Neuronal stem cell (in vitro differentiated cells): ENCODE measurements around the gene STAT3.

Experiments used
- DNase-seq: peaks from one replicate; pipeline ENCODE4 v3.0.0-alpha.2; 2013; ENCODE audit warnings: low spot score
- H2AFZ ChIP-seq: one replicate; pipeline ENCODE4 v1.6.1; 2013; ENCODE audit warnings: mild to moderate bottlenecking, low read length, inconsistent platforms
- H2AK5ac ChIP-seq: 2 replicates; pipeline ENCODE4 v1.6.1; 2013; ENCODE audit warnings: low read depth, mild to moderate bottlenecking, inconsistent platforms, low read length, moderate library complexity, mixed read lengths
- H2BK120ac ChIP-seq: 2 replicates; pipeline ENCODE4 v1.6.1; 2013; ENCODE audit warnings: low read depth, mild to moderate bottlenecking, inconsistent platforms, low read length, moderate library complexity, mixed read lengths
- H2BK12ac ChIP-seq: one replicate; pipeline ENCODE4 v1.6.1; 2013; ENCODE audit warnings: low read length, inconsistent platforms
- H2BK15ac ChIP-seq: 2 replicates; pipeline ENCODE4 v1.6.1; 2013; ENCODE audit warnings: mild to moderate bottlenecking, low read length, inconsistent platforms, mixed read lengths
- H2BK5ac ChIP-seq: one replicate; pipeline ENCODE4 v1.6.1; 2013; ENCODE audit warnings: inconsistent platforms, mild to moderate bottlenecking, low read length, moderate library complexity
- H3K14ac ChIP-seq: one replicate; pipeline ENCODE4 v1.6.1; 2013; ENCODE audit warnings: low read length, inconsistent platforms
- H3K18ac ChIP-seq: 2 replicates; pipeline ENCODE4 v1.6.1; 2013; ENCODE audit warnings: low read length, inconsistent platforms
- H3K23ac ChIP-seq: 2 replicates; pipeline ENCODE4 v1.6.1; 2013; ENCODE audit warnings: low read depth, mild to moderate bottlenecking, mixed read lengths, low read length, inconsistent platforms; ENCODE audit not compliant: poor library complexity
- H3K27ac ChIP-seq: replicated peaks from 3 replicates; pipeline ENCODE4 v1.5.1; 2013; ENCODE audit warnings: low read length, inconsistent platforms
- H3K27me3 ChIP-seq, 3 experiments: 2 replicates each; pipeline ENCODE4 v1.6.1; 2013; ENCODE audit warnings: low read length in 3 of 3, mild to moderate bottlenecking in 2 of 3, inconsistent platforms in 1 of 3, low read depth in 1 of 3, mixed read lengths in 1 of 3, moderate library complexity in 1 of 3; ENCODE audit not compliant: control insufficient read depth in 3 of 3, insufficient read depth in 3 of 3
- H3K36me3 ChIP-seq, 2 donors: replicated peaks in 1 of 2; 2 replicates each; pipeline ENCODE4 v1.6.1; 2013; ENCODE audit warnings: low read length in 2 of 2; ENCODE audit not compliant: control insufficient read depth in 2 of 2, insufficient read depth in 2 of 2
- H3K4ac ChIP-seq: 2 replicates; pipeline ENCODE4 v1.6.1; 2013; ENCODE audit warnings: inconsistent platforms, mild to moderate bottlenecking, low read length, moderate library complexity
- H3K4me1 ChIP-seq, 2 donors: 1 replicate in 1 of 2; 2 replicates in 1 of 2; pipeline ENCODE4 v1.6.1; 2013; ENCODE audit warnings: low read length in 2 of 2, low read depth in 1 of 2; ENCODE audit not compliant: control insufficient read depth in 2 of 2, insufficient read depth in 1 of 2
- H3K4me2 ChIP-seq: one replicate; pipeline ENCODE4 v1.6.1; 2013; ENCODE audit warnings: mild to moderate bottlenecking, low read length, inconsistent platforms; ENCODE audit not compliant: insufficient read depth, poor library complexity, severe bottlenecking
- H3K4me3 ChIP-seq, 2 donors: 2 replicates each; pipeline ENCODE4 v1.5.1; 2013; ENCODE audit warnings: low read length in 2 of 2, mild to moderate bottlenecking in 2 of 2, inconsistent platforms in 1 of 2, moderate library complexity in 1 of 2
- H3K79me1 ChIP-seq: one replicate; pipeline ENCODE4 v1.6.1; 2013; ENCODE audit warnings: low read depth, mild to moderate bottlenecking, inconsistent platforms, low read length, moderate library complexity
- H3K9ac ChIP-seq: one replicate; pipeline ENCODE4 v1.6.1; 2013; ENCODE audit warnings: mild to moderate bottlenecking, low read depth, low read length, inconsistent platforms; ENCODE audit not compliant: poor library complexity
- H3K9me3 ChIP-seq, 2 donors: replicated peaks in 1 of 2; 2 replicates each; pipeline versions ENCODE3 to v1.6.1; 2013; ENCODE audit warnings: low read length in 2 of 2, mild to moderate bottlenecking in 2 of 2, inconsistent platforms in 1 of 2, low read depth in 1 of 2, mixed read lengths in 1 of 2, moderate library complexity in 1 of 2; ENCODE audit not compliant: control insufficient read depth in 2 of 2, insufficient read depth in 1 of 2
- H4K8ac ChIP-seq: one replicate; pipeline ENCODE4 v1.6.1; 2013; ENCODE audit warnings: low read depth, mild to moderate bottlenecking, inconsistent platforms, low read length, moderate library complexity
- H4K91ac ChIP-seq: one replicate; pipeline ENCODE4 v1.6.1; 2013; ENCODE audit warnings: low read length, low read depth, mild to moderate bottlenecking, inconsistent platforms; ENCODE audit not compliant: poor library complexity
- WGBS, 2 donors: extraction: QIAGEN DNeasy Blood & Tissue Kit; methylation state at CpG; one replicate each; pipeline ENCODE4 v1.1.7; 2013; ENCODE audit warnings: missing lambda C conversion rate in 2 of 2, mixed read lengths in 1 of 2; ENCODE audit not compliant: insufficient read length in 2 of 2, insufficient replicate concordance in 1 of 2; ENCODE audit errors: extremely low coverage in 2 of 2; 5-methylcytosine and 5-hydroxymethylcytosine counted together

The STAT3 gene

DNA sequence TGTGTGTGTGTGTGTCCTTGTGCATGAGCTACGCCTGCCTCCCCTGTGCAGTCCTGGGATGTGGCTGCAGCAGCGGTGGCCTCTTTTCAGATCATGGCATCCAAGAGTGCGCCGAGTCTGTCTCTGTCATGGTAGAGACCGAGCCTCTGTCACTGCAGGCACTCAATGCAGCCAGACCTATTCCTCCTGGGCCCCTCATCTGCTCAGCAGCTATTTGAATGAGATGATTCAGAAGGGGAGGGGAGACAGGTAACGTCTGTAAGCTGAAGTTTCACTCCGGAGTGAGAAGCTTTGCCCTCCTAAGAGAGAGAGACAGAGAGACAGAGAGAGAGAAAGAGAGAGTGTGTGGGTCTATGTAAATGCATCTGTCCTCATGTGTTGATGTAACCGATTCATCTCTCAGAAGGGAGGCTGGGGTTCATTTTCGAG is 77.4 kb downstream of the STAT3 start:
- peak overlapping the region; percentile 78 for H3K9ac ChIP-seq
- H3K9me3 ChIP-seq = no peaks in the 10 kb centered on the region
- H2BK15ac ChIP-seq = peak overlapping the region; percentile 35
- H3K14ac ChIP-seq = peak overlapping the region; percentile 39
- H3K36me3 ChIP-seq = peaks cover 4 to 56% of the 10 kb centered on the region in 2 donors
- H3K79me1 ChIP-seq = no peaks in the 10 kb centered on the region
- H2AK5ac ChIP-seq = no peak overlapping the region
- H2BK5ac ChIP-seq = no peak overlapping the region
- H4K8ac ChIP-seq = no peak overlapping the region
- H3K4me2 ChIP-seq = no peak overlapping the region
- H3K4me1 ChIP-seq = peaks cover 16% of the 10 kb centered on the region in 2 donors
- peak overlapping the region; percentile 59 for H3K18ac ChIP-seq
- no peak overlapping the region for H4K91ac ChIP-seq
- no peak overlapping the region for H3K4me3 ChIP-seq
- H3K23ac ChIP-seq = peak overlapping the region; percentile 75
- H3K27me3 ChIP-seq = no peaks in the 10 kb centered on the region
- no peak for DNase-seq
- H2BK12ac ChIP-seq = no peak overlapping the region
- H3K4ac ChIP-seq = no peak overlapping the region
- H2BK120ac ChIP-seq = peak overlapping the region; percentile 37
- no CpG with 5 or more reads among the region's 9 CpGs for WGBS, 2 donors
- no peak overlapping the region for H2AFZ ChIP-seq
- H3K27ac ChIP-seq = no peak overlapping the region

DNA sequence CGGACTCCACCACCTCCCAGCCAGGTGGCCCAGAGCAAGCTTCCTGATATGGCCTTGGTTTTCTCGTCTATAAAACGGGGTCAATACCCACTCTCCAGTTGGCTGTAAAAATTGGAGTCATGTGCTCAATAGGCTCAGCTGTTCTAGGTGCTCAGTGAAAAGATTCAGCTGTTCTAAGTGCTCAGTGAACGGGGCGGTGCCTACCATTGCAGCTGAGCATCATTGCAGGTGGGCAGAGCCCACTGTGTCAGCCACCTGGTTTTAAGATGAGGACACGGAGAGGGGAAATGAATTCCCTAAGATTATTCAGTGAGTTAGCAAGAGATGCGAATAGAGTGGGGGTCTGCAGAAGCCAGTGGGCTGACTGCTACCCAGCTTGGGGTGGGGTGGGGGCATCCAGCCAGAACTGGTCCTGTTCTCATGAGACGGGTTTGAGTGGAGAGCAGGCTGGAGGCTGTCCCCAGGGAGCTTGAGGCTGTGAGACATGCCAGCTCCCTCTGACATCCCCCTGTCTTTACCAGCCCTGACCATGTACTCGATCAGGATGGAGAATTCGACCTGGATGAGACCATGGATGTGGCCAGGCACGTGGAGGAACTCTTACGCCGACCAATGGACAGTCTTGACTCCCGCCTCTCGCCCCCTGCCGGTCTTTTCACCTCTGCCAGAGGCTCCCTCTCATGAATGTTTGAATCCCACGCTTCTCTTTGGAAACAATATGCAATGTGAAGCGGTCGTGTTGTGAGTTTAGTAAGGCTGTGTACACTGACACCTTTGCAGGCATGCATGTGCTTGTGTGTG is 78.1 kb downstream of the STAT3 start:
- no peak overlapping the region for H4K91ac ChIP-seq
- H3K4me3 ChIP-seq = no peak overlapping the region
- no peak overlapping the region for H3K4ac ChIP-seq
- no peak overlapping the region for H2BK5ac ChIP-seq
- H3K27me3 ChIP-seq = no peaks in the 10 kb centered on the region
- H3K36me3 ChIP-seq = peaks cover 1 to 50% of the 10 kb centered on the region in 2 donors
- H3K79me1 ChIP-seq = no peaks in the 10 kb centered on the region
- H3K18ac ChIP-seq = peak overlapping the region; percentile 40
- peak overlapping the region; percentile 35 for H2BK15ac ChIP-seq
- H3K4me2 ChIP-seq = no peak overlapping the region
- H2BK120ac ChIP-seq = no peak overlapping the region
- no peak overlapping the region for H4K8ac ChIP-seq
- H2BK12ac ChIP-seq = no peak overlapping the region
- H3K14ac ChIP-seq = peak overlapping the region; percentile 39
- peaks cover 13 to 16% of the 10 kb centered on the region in 2 donors for H3K4me1 ChIP-seq
- H3K9ac ChIP-seq = peak overlapping the region; percentile 78
- no peak overlapping the region for H2AK5ac ChIP-seq
- no CpG with 5 or more reads among the region's 19 CpGs for WGBS, 2 donors
- no peak for DNase-seq
- peak overlapping the region; percentile 75 for H3K23ac ChIP-seq
- no peaks in the 10 kb centered on the region for H3K9me3 ChIP-seq
- no peak overlapping the region for H3K27ac ChIP-seq
- no peak overlapping the region for H2AFZ ChIP-seq

DNA sequence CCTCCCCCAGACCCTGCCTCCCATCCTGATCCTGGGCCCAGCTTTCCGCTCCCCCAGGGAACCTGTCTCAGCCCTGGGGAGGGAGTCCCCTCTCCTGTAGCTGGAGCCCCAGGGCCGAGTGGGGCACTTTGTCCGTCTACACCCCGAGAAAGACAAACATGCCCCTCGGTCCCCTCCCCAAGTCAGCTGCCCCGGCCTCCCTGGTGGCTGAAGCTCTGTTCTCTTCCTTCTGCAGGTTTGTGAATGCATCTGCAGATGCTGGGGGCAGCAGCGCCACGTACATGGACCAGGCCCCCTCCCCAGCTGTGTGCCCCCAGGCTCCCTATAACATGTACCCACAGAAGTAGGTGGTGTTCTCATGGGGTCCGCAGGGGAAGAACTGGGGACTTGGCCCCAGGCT is 79.1 kb downstream of the STAT3 start:
- H3K18ac ChIP-seq = no peak overlapping the region
- no peak overlapping the region for H2BK12ac ChIP-seq
- peaks cover 0 to 40% of the 10 kb centered on the region in 2 donors for H3K36me3 ChIP-seq
- no peaks in the 10 kb centered on the region for H3K79me1 ChIP-seq
- H3K9me3 ChIP-seq = no peaks in the 10 kb centered on the region
- H3K4me1 ChIP-seq = peaks cover 13 to 16% of the 10 kb centered on the region in 2 donors
- H2BK5ac ChIP-seq = no peak overlapping the region
- no peak overlapping the region for H3K4ac ChIP-seq
- H2BK15ac ChIP-seq = no peak overlapping the region
- peak overlapping the region; percentile 72 for H2AK5ac ChIP-seq
- no peak overlapping the region for H3K4me3 ChIP-seq
- no peak for DNase-seq
- no peak overlapping the region for H3K4me2 ChIP-seq
- H2AFZ ChIP-seq = no peak overlapping the region
- H4K8ac ChIP-seq = peak overlapping the region; percentile 7
- no peak overlapping the region for H2BK120ac ChIP-seq
- no peak overlapping the region for H3K23ac ChIP-seq
- H3K14ac ChIP-seq = no peak overlapping the region
- WGBS, 2 donors = no CpG with 5 or more reads among the region's 9 CpGs
- H3K9ac ChIP-seq = no peak overlapping the region
- H3K27me3 ChIP-seq = no peaks in the 10 kb centered on the region
- no peak overlapping the region for H4K91ac ChIP-seq
- H3K27ac ChIP-seq = no peak overlapping the region

DNA sequence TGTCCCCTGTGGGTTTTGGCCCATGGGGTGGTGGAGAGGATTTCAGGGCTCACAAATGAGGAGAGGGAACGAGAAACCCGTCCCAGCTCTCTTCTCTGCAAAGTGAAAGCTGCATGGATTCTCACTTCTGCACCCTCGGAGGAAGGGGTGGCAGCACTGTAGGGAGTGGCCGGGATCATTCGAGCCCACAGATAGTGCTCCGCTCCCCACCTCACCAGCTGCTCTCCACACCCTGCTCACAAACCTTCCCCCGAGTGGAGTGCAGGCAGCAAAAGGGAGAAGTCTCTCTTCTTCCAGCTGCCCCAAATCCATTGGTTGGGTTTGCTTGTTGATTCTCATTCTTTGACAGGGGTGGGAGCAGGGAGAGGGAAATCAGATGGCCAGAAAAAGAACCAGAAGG is 79.8 kb downstream of the STAT3 start:
- peak overlapping the region; percentile 22 for H2BK5ac ChIP-seq
- H3K36me3 ChIP-seq = peaks cover 0 to 33% of the 10 kb centered on the region in 2 donors
- H4K91ac ChIP-seq = no peak overlapping the region
- no peak for DNase-seq
- no peak overlapping the region for H3K4me2 ChIP-seq
- no peak overlapping the region for H3K4me3 ChIP-seq
- H4K8ac ChIP-seq = no peak overlapping the region
- no peak overlapping the region for H3K4ac ChIP-seq
- H2BK120ac ChIP-seq = no peak overlapping the region
- no peaks in the 10 kb centered on the region for H3K9me3 ChIP-seq
- no peak overlapping the region for H2AFZ ChIP-seq
- H3K14ac ChIP-seq = peak overlapping the region; percentile 31
- H3K79me1 ChIP-seq = no peaks in the 10 kb centered on the region
- H3K27me3 ChIP-seq = no peaks in the 10 kb centered on the region
- no peak overlapping the region for H3K27ac ChIP-seq
- H2BK15ac ChIP-seq = peak overlapping the region; percentile 84
- H3K9ac ChIP-seq = no peak overlapping the region
- no CpG with 5 or more reads among the region's 7 CpGs for WGBS, 2 donors
- peak overlapping the region; percentile 77 for H2AK5ac ChIP-seq
- peaks cover 13 to 16% of the 10 kb centered on the region in 2 donors for H3K4me1 ChIP-seq
- H2BK12ac ChIP-seq = no peak overlapping the region
- no peak overlapping the region for H3K23ac ChIP-seq
- peak overlapping the region; percentile 24 for H3K18ac ChIP-seq
